Left kidney (tissue), 2 donors: Measurements from ENCODE around the gene IGF1R. TPM values are rescaled to one million over a fixed set of nuclear protein-coding genes. Genes with fewer than 3 reads are reported as not detected.
A peak's percentile ranks its signal among the peaks of the same experiment; 100 is the strongest.

Experiments used
- DNase-seq: peaks from one replicate; pipeline ENCODE4 v3.0.0-alpha.2; 2013
- polyA plus RNA-seq: library from polyadenylated mRNA; unstranded; fragments of 120-200 nt; gene quantifications from one replicate; pipeline ENCODE4 v1.2.1, GENCODE V29; 2013; ENCODE audit not compliant: insufficient read length

IGF1R gene
- polyA plus RNA-seq, 1 donor = 63.9 TPM

DNA sequence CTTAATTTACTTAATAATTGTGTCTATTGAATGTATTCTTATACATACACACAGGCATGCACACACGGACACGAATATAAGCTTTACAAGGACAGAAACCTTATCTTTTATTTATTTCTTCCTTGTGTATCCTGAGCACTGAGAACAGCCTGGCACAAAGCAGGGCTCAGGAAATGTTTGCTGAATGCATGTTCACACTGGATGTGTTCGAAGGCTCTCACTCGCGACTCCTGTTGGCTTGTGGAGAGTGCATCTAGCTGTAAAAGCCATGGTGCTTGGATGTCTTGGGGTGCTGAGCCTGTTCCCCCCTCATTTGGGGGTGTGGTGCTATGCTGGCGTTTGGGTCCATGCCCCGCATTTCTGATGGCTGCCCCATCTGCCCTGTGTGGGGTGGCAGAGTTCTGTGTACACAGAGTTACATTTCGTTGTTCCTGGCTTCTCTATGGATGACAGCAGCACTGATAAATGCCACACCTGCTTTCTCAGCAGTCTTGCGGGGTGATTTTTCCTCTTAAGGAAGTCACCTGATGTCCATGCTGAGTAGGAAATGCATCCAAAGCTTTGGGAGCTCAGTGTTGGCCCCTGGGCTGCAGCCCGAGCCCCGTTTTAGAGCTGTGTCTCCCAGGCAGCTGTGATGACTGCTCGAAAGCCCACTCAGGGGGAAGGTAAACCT, 148.5 kb downstream of the IGF1R start:
- DNase-seq = no peak

DNA sequence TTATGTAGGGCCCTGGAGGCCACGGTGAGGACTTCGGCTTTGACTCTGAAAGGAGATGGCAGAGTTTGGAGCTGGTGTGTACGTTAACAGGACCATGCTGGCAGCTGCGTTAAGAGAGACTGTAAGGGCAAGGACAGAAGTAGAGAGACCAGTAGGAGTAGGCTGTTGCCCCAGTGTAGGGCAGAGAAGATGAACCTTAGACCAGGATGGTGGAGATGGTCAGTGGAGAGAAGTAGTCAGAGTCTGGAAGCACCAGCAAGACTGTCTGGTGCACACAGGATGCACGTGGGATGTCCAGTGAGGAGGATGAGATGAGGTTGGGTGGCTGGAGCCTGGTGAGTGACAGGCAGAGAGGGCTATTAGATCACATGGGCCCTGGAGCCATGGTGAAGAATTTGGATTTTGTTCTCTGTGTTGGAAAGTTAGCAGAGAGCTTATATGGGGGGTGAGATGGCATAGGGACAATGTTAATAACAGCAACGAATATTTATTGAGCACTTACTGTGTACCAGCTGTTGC, 150.1 kb downstream of the IGF1R start:
- DNase-seq = no peak

GRCh38 chr15:98799461-98800390, 151.4 kb downstream of the IGF1R start:
- no peak for DNase-seq

DNA sequence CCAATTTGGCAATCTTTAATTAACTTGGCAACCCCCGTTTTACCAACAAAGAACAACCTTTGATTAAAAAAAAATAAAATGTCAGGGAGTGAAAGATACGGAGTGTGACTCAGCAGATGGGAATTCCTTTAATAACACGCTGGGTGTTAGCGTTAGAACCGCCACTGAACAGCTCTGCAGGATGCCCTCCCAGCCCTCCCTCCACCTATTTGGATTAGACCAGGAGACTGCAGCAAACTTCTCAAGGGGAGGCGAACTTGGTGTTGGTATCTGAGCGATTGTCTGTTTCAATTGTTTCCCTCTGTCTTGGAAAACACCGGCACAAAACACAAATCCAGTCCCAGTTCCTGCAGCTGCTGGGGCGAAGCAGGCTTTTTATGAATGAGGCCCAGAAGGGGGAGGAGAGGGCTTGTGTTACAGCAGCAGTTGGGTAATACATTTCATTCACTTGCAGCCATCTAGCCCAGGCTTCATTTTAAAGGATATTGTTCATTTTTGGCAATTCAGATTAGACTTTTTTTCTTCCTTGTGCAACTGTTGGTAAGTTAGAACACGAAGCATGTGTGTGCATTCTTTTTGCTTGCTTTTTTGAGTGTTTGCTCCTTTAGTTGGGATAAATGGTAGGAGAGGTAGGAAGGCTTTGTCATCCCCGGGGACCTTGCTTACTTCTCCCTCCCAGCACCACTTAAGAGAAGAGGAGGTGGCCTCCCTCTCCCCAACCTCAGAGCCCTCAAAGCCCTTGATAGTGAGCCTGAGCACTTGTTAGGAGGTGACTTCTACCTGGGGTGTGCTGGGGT, 152.3 kb downstream of the IGF1R start:
- DNase-seq = peak; percentile 87

DNA sequence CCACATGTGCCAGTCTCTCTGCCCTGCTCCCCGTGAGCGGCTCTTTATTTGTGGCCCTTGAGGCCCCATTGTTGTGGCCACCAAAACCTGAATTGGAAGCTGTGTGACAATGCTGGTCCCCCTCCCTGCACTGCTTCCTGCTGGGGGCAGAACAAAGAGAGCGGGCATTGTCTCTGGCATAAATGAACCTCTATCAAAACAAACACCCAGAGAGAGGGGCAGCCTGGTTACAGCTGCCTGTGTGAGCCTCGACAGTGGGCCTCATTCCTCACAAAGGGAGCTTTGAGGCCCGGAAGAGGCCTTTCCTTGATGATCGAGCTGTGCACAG, 152.9 kb downstream of the IGF1R start:
- no peak for DNase-seq

DNA sequence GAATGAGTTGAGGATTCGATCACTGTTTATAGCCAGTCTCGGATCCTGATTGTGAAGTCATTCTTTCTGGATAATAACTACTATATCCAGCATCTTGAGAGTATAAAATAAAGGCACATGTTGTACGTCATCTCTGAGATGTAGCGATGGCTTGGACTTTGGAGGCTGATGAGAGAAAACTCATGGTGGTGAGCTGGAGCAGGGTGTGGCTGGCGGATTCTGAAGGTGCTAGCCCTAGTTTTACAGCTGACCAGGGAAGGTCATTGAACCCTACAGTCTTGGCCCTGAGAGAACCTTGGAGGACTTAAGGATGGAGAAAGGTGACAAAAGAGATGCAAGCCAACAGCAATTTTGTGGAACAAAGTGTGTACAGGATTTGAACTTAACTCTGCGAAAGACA, 153.8 kb downstream of the IGF1R start:
- DNase-seq = no peak

DNA sequence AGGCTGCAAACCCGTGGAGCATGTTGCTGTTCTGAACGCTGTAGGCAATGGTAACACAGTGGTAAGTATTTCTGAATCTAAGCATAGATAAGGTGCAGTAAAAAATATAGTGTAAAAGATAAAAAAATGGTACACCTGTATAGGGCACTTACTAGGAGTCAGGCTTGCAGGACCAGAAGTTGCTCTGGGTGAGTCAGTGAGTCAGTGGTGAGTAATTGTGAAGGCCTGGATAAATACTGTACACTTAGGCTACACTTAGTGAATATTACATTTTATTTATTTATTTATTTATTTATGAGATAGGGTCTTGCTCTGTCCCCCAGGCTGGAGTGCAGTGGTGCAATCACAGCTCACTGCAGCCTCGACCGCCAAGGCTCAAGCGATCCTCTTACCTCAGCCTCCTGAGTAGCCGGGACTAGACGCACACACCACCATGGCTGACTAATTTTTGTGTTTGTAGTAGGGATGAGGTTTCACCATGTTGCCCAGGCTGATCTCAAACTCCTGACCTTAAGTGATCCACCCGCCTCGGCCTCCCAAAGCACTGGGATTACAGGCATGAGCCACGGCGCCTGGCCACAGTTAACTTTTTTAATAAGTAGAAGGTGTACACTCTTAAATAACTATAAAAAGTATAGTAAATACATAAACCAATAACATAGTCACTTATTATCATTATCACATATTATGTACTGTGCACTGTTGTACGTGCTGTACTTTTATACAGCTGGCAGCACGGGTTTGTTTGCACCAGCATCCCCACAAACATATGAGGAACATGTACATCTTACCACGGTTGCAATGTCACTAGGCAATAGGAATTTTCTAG, 155.1 kb downstream of the IGF1R start:
- no peak for DNase-seq

DNA sequence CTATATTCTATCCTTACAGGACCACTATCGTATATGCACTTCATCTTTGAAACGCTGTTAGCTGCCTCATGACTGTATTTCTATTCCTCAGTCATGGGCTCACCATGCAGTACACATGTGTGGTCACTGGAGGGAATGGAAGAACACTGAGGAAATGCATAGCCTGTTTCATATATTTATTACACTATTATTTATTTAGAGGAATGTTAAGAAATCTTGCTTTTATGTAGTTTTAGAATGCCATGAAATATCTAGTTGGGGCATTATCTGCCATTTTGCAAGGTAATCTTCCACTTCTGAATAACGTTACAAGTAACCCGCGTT, 155.7 kb downstream of the IGF1R start:
- no peak for DNase-seq

GRCh38 chr15:98805434-98806274, 157.3 kb downstream of the IGF1R start:
- no peak for DNase-seq

GRCh38 chr15:98806275-98806895, 158.0 kb downstream of the IGF1R start:
- no peak for DNase-seq

DNA sequence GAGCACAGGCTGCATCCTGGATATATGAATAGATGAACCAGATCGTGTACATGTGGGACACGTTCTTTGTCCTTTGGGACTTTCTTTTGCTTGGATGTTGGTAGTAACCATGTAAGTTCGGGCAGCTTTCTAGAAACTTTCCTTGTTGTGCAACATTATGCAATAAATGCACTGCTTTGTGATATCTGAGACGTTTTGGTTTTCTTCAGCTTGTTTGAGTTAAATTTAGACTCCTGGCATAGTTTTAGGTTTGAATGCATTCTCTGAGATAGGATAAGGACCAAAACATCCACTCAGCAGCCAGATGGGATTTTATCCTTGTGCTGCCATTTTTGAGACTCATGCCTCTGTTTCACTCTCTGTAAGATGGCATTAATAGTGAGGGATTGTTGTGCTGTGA, 158.9 kb downstream of the IGF1R start:
- no peak for DNase-seq

DNA sequence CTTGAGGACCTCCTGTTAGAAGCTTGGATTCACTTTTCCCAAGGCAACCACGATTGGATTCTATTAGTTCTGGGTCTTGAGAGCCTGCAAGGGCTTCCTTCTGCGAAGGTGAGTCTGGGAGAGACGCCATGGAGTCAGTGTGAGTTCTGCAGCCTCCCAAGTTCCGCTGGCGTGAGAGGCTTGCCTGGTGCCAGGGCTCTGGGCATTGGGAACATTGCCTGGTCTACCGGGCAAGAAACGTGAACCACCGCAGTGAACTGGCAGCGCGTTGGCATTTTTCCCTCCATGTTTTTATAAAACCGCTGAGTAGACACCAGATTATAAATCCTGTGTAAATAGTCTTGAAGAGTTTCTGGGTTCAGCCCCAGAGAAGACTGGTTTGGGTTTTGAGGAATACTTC, 160.9 kb downstream of the IGF1R start:
- DNase-seq = no peak

DNA sequence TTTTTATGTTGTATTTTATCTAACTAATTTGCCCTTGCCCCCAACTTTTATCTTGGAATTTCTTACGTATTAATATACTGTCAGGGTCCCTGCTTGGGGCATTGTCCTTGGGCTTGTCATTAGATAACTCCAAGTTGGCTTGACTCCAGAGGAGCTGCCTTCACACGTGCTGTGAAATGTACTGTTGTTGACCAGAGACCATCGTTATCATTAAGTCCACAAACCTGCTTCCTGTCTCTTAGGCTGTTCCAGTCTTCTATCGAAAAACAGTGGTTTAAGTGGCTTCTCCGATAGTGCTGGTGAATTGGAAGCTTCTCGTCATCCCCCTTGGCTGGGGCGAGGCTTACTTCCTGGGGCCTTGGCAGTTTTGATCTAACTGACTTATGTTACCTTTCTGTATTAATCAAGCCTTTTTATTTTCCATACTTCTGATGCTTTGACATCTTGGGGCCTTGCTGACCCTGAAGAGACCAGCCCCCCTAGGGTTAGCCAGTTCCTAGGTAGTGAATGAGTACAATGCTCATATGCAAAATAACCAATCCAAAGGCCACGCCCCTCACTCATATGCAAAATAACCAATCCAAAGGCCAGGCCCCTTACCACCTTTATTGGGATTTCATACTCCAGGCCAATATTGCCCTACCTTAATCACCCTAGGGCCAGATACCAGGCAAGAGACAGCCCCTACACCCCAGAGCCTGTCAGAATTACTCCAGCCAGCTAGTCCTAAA, 164.5 kb downstream of the IGF1R start:
- no peak for DNase-seq

DNA sequence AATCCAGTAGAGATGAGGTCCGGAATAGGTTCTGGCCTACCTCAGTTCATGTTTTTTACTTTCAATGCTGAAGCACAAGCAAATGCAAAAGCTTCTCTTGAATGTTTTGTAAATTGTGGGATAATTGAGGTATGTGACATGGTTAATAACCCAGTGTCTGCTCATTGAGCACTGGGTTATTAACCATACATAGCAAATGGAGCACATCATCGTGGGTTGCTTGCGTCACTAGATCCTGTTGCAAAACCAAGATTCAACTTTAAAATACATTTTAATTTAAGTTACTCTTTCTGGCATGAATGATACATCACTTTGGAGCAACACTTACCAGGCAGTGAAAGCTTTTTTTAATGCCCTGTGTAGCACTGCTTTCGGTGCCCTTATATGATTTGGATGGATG, 165.6 kb downstream of the IGF1R start:
- no peak for DNase-seq

DNA sequence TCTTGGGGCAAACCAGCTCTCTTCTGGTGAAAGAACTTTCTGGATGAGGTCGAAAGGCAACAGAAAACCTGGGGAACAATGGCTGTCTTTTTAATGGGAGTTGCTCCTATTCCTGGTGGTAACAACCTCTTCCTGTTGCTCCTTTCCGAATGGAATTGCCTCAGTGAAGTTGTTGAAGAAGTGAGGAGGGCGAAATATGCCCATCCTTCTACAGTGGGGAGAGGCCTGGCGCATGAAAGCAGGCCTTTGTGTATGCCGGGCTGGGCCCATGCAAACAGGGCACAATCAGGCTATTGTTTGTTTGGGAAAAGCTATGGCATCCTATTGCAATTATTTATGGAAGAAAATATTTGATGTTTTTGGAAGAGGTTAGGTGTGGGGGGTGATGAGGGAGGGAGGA, 166.9 kb downstream of the IGF1R start:
- no peak for DNase-seq

GRCh38 chr15:98817745-98818144, 169.4 kb downstream of the IGF1R start:
- DNase-seq = no peak

DNA sequence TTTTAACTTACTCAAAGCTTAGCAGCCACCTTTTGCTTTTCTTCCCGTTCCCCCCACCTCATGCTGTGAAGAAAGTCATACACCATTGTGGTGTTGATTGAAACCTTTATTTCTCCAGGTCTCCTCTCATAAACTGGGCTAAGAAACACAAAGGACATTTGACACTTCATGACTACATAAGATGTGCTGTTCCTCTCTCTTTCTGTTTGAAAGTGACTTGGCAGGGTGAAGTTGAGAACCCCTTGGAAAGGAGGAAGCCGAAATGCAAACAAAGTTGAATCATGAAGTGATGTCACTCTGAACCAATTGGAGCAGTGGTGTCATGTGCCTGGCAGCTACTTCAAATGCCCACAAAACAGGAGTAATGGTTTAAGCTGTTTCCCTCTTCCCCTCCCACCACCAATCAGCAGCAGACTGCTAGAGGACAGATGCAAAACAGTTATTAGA, 174.7 kb downstream of the IGF1R start:
- DNase-seq = peak; percentile 72

- no peak for DNase-seq
These were observed 175.3 kb downstream of the IGF1R start for GRCh38 chr15:98823616-98824015.

- DNase-seq = no peak
These were observed 176.3 kb downstream of the IGF1R start for GRCh38 chr15:98824595-98824994.

GRCh38 chr15:98826658-98827057, 178.3 kb downstream of the IGF1R start:
- no peak for DNase-seq
